BLaER1 treated with 17β-estradiol and CSF1 and Interleukin-3, amounts not matched to agents 10 nM and 100 nM (cell line): ENCODE measurements around the gene ARHGAP26.

Experiments used
- H3K27ac ChIP-seq, 11 experiments: shearing (Covaris generic); formaldehyde crosslinking; 2 replicates each; pipeline ENCODE4 v1.8.1; 2022
- H3K27me3 ChIP-seq, 11 experiments: shearing (Covaris generic); formaldehyde crosslinking; 2 replicates each; pipeline ENCODE4 v1.8.1; 2022
- H3K36me3 ChIP-seq, 11 experiments: shearing (Covaris generic); formaldehyde crosslinking; 2 replicates each; pipeline ENCODE4 v1.8.1; 2022
- H3K4me1 ChIP-seq, 10 experiments: shearing (Covaris generic); formaldehyde crosslinking; 2 replicates each; pipeline ENCODE4 v1.8.1; 2022
- H3K4me2 ChIP-seq, 11 experiments: shearing (Covaris generic); formaldehyde crosslinking; 2 replicates each; pipeline ENCODE4 v1.8.1; 2022
- H3K4me3 ChIP-seq, 10 experiments: shearing (Covaris generic); formaldehyde crosslinking; 2 replicates each; pipeline ENCODE4 v1.8.1; 2022
- H3K9ac ChIP-seq, 11 experiments: shearing (Covaris generic); formaldehyde crosslinking; 2 replicates each; pipeline ENCODE4 v1.8.1; 2022
- H3K9me3 ChIP-seq, 11 experiments: shearing (Covaris generic); formaldehyde crosslinking; replicated peaks in 1 of 11; 2 replicates each; pipeline ENCODE4 v1.8.1; 2022
- H4K20me1 ChIP-seq, 11 experiments: shearing (Covaris generic); formaldehyde crosslinking; 2 replicates each; pipeline ENCODE4 v1.8.1; 2022
- Cebpa-rat ChIP-seq, 11 experiments: shearing (Covaris generic); IDR thresholded peaks; 2 replicates each; pipeline ENCODE4 v1.8.1; 2022

The ARHGAP26 gene

DNA sequence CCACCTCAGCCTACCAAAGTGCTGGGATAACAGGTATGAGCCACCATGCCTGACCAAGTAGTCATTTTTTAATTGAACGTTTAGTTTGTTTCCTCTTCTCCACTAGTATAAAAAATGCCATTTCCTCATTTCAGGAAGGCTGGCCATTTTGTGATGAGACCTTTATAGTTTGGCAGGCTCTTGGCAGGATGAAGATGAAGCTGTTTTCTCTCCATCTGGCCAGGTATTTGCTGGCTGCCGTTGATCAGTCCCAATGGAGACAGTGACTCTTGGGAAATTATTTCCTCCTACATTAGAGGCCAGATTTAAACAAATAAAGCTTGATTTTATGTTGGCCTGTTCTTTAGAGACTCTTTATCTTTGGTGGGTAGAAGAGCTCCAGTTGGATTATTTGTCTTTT is 199.0 kb downstream of the ARHGAP26 start:
- no peak for TF ChIP-seq Cebpa-rat (IDR thresholded peaks at IDR 0.05)
- Histone ChIP-seq H4K20me1 (no peaks in the 10 kb centered on the region), H3K27me3 (no peaks in the 10 kb centered on the region), H3K4me1 (peaks cover 42 to 78% (median 54%) of the 10 kb centered on the region in 10 experiments), H3K9me3 (peaks cover 3 to 44% (median 11%) of the 10 kb centered on the region in 11 experiments; a peak in 17 of 22 replicates), H3K4me2 (peak overlapping the region in 9 of 11 experiments; percentile 3 to 89 (median 26); a peak in 15 of 22 replicates), H3K36me3 (peaks cover 0 to 65% (median 8%) of the 10 kb centered on the region in 11 experiments; a peak in 12 of 22 replicates), H3K9ac (no peak overlapping the region), H3K27ac (peak overlapping the region; percentile 4 to 99 (median 44); a peak in 18 of 22 replicates), H3K4me3 (no peak overlapping the region)

DNA sequence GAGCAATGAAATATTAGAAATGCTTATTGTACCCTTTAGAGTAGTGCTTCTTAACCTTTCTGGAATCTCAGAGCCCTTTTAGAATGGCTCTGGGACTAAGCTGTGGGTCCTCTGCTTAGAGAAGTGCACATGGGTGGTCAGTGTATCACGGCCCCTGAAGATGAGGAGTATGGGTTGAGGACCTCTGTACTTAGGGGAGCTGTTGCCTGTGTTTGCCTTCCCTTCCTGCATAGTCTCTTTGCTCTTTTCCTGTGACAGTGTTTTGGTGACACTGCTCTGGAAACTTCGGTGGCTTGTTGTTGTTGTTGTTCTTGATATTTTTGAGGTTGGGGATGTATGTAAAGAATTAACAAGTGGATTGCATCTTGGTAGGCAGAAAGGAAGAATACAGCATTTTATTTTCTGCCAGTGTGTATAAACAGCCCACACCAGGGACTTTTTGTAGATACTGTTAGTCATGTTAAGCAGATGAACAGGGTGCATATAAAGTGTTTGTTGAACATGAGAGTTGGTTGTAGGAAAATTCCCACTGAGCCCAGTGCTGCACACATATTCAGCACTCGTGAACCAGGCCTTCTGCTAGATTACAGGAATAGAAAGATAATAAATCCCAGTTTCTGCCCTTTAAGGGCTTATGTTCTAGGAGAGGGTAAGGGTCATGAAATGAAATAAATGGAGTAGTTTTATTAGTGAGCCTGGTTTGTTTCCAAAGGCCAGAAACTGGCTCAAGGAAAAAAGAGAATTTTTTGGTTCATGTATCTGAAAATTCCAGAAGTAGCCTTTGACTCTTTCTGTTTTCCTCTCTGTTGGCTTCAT is 199.7 kb downstream of the ARHGAP26 start:
- Histone ChIP-seq H3K4me3 (peak overlapping the region in 1 of 10 experiments; percentile 2; a peak in 1 of 20 replicates), H3K9ac (no peak overlapping the region), H3K27me3 (no peaks in the 10 kb centered on the region), H3K27ac (peak overlapping the region; percentile 4 to 99 (median 75); a peak in 20 of 22 replicates), H3K4me2 (peak overlapping the region in 10 of 11 experiments; percentile 3 to 89 (median 21); a peak in 17 of 22 replicates), H3K9me3 (peaks cover 0 to 51% (median 18%) of the 10 kb centered on the region in 11 experiments; a peak in 18 of 22 replicates), H3K4me1 (peaks cover 49 to 84% (median 61%) of the 10 kb centered on the region in 10 experiments), H3K36me3 (peaks cover 0 to 65% (median 8%) of the 10 kb centered on the region in 11 experiments; a peak in 12 of 22 replicates), H4K20me1 (no peaks in the 10 kb centered on the region)
- no peak for TF ChIP-seq Cebpa-rat (IDR thresholded peaks at IDR 0.05)

- peaks cover 0 to 58% (median 25%) of the 10 kb centered on the region in 11 experiments; a peak in 18 of 22 replicates for H3K9me3 ChIP-seq
- H3K4me1 ChIP-seq: peaks cover 52 to 91% (median 68%) of the 10 kb centered on the region in 10 experiments
- peak overlapping the region in 10 of 11 experiments; percentile 23 to 99 (median 76); a peak in 19 of 22 replicates for H3K27ac ChIP-seq
- peak overlapping the region in 9 of 11 experiments; percentile 3 to 89 (median 38); a peak in 13 of 22 replicates for H3K4me2 ChIP-seq
- TF ChIP-seq Cebpa-rat (IDR thresholded peaks at IDR 0.05): no peak
- H4K20me1 ChIP-seq: no peaks in the 10 kb centered on the region
- peaks cover 0 to 69% (median 8%) of the 10 kb centered on the region in 11 experiments; a peak in 11 of 22 replicates for H3K36me3 ChIP-seq
- no peak overlapping the region for H3K9ac ChIP-seq
- H3K4me3 ChIP-seq: peak overlapping the region in 1 of 10 experiments; percentile 2; a peak in 1 of 20 replicates
- no peaks in the 10 kb centered on the region for H3K27me3 ChIP-seq
Measured at GRCh38 chr5:142970440-142971030, 200.4 kb downstream of the ARHGAP26 start.

GRCh38 chr5:142971303-142972013 is 201.3 kb downstream of the ARHGAP26 start:
- peak overlapping the region; percentile 4 to 67 (median 57); a peak in 18 of 22 replicates for H3K9ac ChIP-seq
- no peaks in the 10 kb centered on the region for H3K27me3 ChIP-seq
- peak overlapping the region in 3 of 10 experiments; percentile 12 to 21 (median 17); a peak in 3 of 20 replicates for H3K4me3 ChIP-seq
- peaks cover 0 to 66% (median 26%) of the 10 kb centered on the region in 11 experiments; a peak in 18 of 22 replicates for H3K9me3 ChIP-seq
- TF ChIP-seq Cebpa-rat (IDR thresholded peaks at IDR 0.05): no peak
- H3K27ac ChIP-seq: peak overlapping the region; percentile 60 to 99 (median 95)
- H4K20me1 ChIP-seq: no peaks in the 10 kb centered on the region
- H3K36me3 ChIP-seq: peaks cover 0 to 66% (median 8%) of the 10 kb centered on the region in 11 experiments; a peak in 11 of 22 replicates
- H3K4me2 ChIP-seq: peak overlapping the region; percentile 29 to 89 (median 71)
- H3K4me1 ChIP-seq: peaks cover 60 to 96% (median 77%) of the 10 kb centered on the region in 10 experiments

DNA sequence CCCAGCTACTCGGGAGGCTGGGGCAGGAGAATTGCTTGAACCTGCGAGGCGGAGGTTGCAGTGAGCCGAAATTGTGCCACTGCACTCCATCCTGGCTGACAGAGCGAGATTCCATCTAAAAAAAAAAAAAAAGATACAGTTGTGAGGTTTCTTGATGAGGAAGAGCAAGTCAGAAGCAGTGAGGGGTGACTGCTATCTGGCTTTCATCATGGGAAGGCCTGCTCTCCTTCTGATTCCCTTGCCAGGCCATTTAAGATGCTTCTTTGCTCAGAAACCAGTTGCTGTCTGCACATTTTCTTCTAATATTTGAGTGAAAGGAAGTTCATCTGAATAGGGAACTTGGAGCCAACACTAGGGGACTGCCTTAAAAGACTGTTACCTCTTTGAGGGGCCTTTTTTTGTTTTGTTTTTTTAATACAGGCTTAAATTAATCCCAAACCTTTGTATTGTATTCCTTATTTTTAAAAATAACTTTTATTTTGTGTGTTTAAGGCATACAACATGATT is 201.9 kb downstream of the ARHGAP26 start:
- H3K4me1 ChIP-seq: peaks cover 67 to 99% (median 84%) of the 10 kb centered on the region in 10 experiments
- peak overlapping the region; percentile 60 to 99 (median 95) for H3K27ac ChIP-seq
- H3K9ac ChIP-seq: peak overlapping the region; percentile 4 to 67 (median 57); a peak in 18 of 22 replicates
- TF ChIP-seq Cebpa-rat (IDR thresholded peaks at IDR 0.05): no peak
- no peaks in the 10 kb centered on the region for H3K27me3 ChIP-seq
- H3K9me3 ChIP-seq: peaks cover 0 to 66% (median 26%) of the 10 kb centered on the region in 11 experiments; a peak in 18 of 22 replicates
- no peaks in the 10 kb centered on the region for H4K20me1 ChIP-seq
- peak overlapping the region in 3 of 10 experiments; percentile 12 to 21 (median 17); a peak in 3 of 20 replicates for H3K4me3 ChIP-seq
- peaks cover 0 to 61% (median 8%) of the 10 kb centered on the region in 11 experiments; a peak in 11 of 22 replicates for H3K36me3 ChIP-seq
- peak overlapping the region; percentile 29 to 89 (median 71) for H3K4me2 ChIP-seq

DNA sequence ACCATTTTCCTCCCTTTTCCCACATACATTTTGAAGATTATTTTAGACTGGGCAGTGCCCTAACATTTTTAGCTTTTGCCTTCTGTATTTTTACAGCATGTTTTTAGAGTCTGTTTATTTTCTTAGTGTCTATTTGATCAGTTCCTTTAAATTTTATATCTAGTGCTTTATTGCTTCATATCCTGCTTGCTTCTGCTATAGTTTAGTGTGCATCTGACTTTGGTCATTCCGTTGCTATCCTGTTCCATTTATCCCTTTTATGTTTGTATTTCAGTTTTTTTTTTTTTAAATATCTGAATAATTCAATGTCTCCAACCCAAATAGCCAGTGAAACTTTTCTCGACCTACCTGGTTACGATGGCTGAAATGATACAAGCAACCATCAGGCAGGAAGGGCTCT is 203.8 kb downstream of the ARHGAP26 start:
- no peak for TF ChIP-seq Cebpa-rat (IDR thresholded peaks at IDR 0.05)
- H3K4me2 ChIP-seq: peak overlapping the region; percentile 18 to 89 (median 66)

GRCh38 chr5:142974409-142974808 is 204.2 kb downstream of the ARHGAP26 start:
- no peaks in the 10 kb centered on the region for H4K20me1 ChIP-seq
- peak overlapping the region in 2 of 11 experiments; percentile 16 to 38; a peak in 3 of 22 replicates for H3K9ac ChIP-seq
- peak overlapping the region; percentile 18 to 89 (median 66) for H3K4me2 ChIP-seq
- peaks cover 84 to 100% (median 97%) of the 10 kb centered on the region in 10 experiments for H3K4me1 ChIP-seq
- peaks cover 0 to 41% (median 4%) of the 10 kb centered on the region in 11 experiments; a peak in 10 of 22 replicates for H3K36me3 ChIP-seq
- H3K27ac ChIP-seq: peak overlapping the region; percentile 92 to 99 (median 95); a peak in 21 of 22 replicates
- no peak for TF ChIP-seq Cebpa-rat (IDR thresholded peaks at IDR 0.05)
- H3K27me3 ChIP-seq: no peaks in the 10 kb centered on the region
- H3K9me3 ChIP-seq: peaks cover 0 to 46% (median 26%) of the 10 kb centered on the region in 11 experiments; a peak in 18 of 22 replicates
- H3K4me3 ChIP-seq: no peak overlapping the region; a peak in 1 of 20 replicates

More for the DNA sequence above, 203.8 kb downstream of the ARHGAP26 start:
- Histone ChIP-seq H4K20me1 (no peaks in the 10 kb centered on the region), H3K27me3 (no peaks in the 10 kb centered on the region), H3K9me3 (peaks cover 0 to 51% (median 26%) of the 10 kb centered on the region in 11 experiments; a peak in 18 of 22 replicates), H3K4me1 (peaks cover 83 to 100% (median 97%) of the 10 kb centered on the region in 10 experiments), H3K9ac (peak overlapping the region in 3 of 11 experiments; percentile 16 to 38 (median 31); a peak in 4 of 22 replicates), H3K27ac (peak overlapping the region; percentile 92 to 99 (median 95); a peak in 21 of 22 replicates), H3K4me3 (no peak overlapping the region; a peak in 1 of 20 replicates), H3K36me3 (peaks cover 0 to 43% (median 5%) of the 10 kb centered on the region in 11 experiments; a peak in 11 of 22 replicates)
